Skeletal muscle tissue (tissue), 4 donors: ENCODE measurements around the gene TCF7L2. TPM values are rescaled to one million over a fixed set of nuclear protein-coding genes. Genes with fewer than 3 reads are reported as not detected.

Experiments
- H3K27ac ChIP-seq: one replicate; pipeline ENCODE4 v1.7.0; 2013; ENCODE audit warnings: mild to moderate bottlenecking, low read depth, low read length, inconsistent platforms
- H3K27me3 ChIP-seq, 3 donors: one replicate each; pipeline ENCODE4 v1.7.0; 2013; ENCODE audit warnings: low read length in 3 of 3; ENCODE audit not compliant: control insufficient read depth in 3 of 3, insufficient read depth in 3 of 3
- H3K36me3 ChIP-seq, 3 donors: one replicate each; pipeline ENCODE4 v1.7.0; 2013; ENCODE audit warnings: low read length in 3 of 3; ENCODE audit not compliant: control insufficient read depth in 3 of 3, insufficient read depth in 3 of 3
- H3K4me1 ChIP-seq, 3 donors: one replicate each; pipeline ENCODE4 v1.7.0; 2013; ENCODE audit warnings: low read length in 3 of 3, mild to moderate bottlenecking in 3 of 3; ENCODE audit not compliant: control insufficient read depth in 3 of 3, insufficient read depth in 3 of 3
- H3K4me3 ChIP-seq, 3 donors: one replicate each; pipeline ENCODE4 v1.7.0; 2013; ENCODE audit warnings: low read length in 3 of 3
- H3K9ac ChIP-seq, 3 donors: one replicate each; pipeline ENCODE4 v1.7.0; 2013; ENCODE audit warnings: low read length in 3 of 3, mild to moderate bottlenecking in 3 of 3, moderate library complexity in 2 of 3, low read depth in 1 of 3
- H3K9me3 ChIP-seq, 3 donors: one replicate each; pipeline ENCODE4 v1.7.0; 2013; ENCODE audit warnings: low read length in 3 of 3; ENCODE audit not compliant: control insufficient read depth in 3 of 3
- total RNA-seq: library from RNA; depleted of rRNA; stranded (reverse); fragments of >200 nt; gene quantifications from one replicate; pipeline ENCODE4 v1.2.3, GENCODE V29; 2014
- donor health status: Osteomylitis.

Gene TCF7L2
- total RNA-seq, 1 donor from 2014 or later: 33.9 TPM

- Histone ChIP-seq H3K9ac (no peak overlapping the region), H3K36me3 (no peaks in the 10 kb centered on the region), H3K4me3 (no peak overlapping the region), H3K4me1 (no peaks in the 10 kb centered on the region), H3K9me3 (no peaks in the 10 kb centered on the region), H3K27me3 (no peaks in the 10 kb centered on the region), H3K27ac (no peak overlapping the region)
Measured at GRCh38 chr10:113175176-113175575, 225.1 kb downstream of the TCF7L2 start.

- no peak overlapping the region for H3K27ac ChIP-seq
Measured at GRCh38 chr10:113175756-113176651, 226.0 kb downstream of the TCF7L2 start.

GRCh38 chr10:113176652-113177155, 226.7 kb downstream of the TCF7L2 start:
- no peak overlapping the region for H3K9ac ChIP-seq
- H3K4me3 ChIP-seq: no peak overlapping the region
- H3K36me3 ChIP-seq: no peaks in the 10 kb centered on the region
- H3K4me1 ChIP-seq: no peaks in the 10 kb centered on the region
- no peaks in the 10 kb centered on the region for H3K9me3 ChIP-seq
- no peaks in the 10 kb centered on the region for H3K27me3 ChIP-seq
- H3K27ac ChIP-seq: no peak overlapping the region

More at GRCh38 chr10:113175756-113176651, 226.0 kb downstream of the TCF7L2 start:
- Histone ChIP-seq H3K27me3 (no peaks in the 10 kb centered on the region), H3K4me1 (no peaks in the 10 kb centered on the region), H3K9me3 (no peaks in the 10 kb centered on the region), H3K9ac (no peak overlapping the region), H3K4me3 (no peak overlapping the region), H3K36me3 (no peaks in the 10 kb centered on the region)

GRCh38 chr10:113177156-113177935, 227.3 kb downstream of the TCF7L2 start:
- Histone ChIP-seq H3K4me1 (no peaks in the 10 kb centered on the region), H3K4me3 (no peak overlapping the region), H3K36me3 (no peaks in the 10 kb centered on the region), H3K27me3 (no peaks in the 10 kb centered on the region), H3K9ac (peak overlapping the region in 1 of 3 donors; percentile 14), H3K27ac (no peak overlapping the region), H3K9me3 (no peaks in the 10 kb centered on the region)

GRCh38 chr10:113177936-113178335, 227.9 kb downstream of the TCF7L2 start:
- Histone ChIP-seq H3K27me3 (no peaks in the 10 kb centered on the region), H3K4me3 (no peak overlapping the region), H3K4me1 (no peaks in the 10 kb centered on the region), H3K27ac (no peak overlapping the region), H3K36me3 (no peaks in the 10 kb centered on the region), H3K9me3 (no peaks in the 10 kb centered on the region), H3K9ac (peak overlapping the region in 1 of 3 donors; percentile 14)

DNA sequence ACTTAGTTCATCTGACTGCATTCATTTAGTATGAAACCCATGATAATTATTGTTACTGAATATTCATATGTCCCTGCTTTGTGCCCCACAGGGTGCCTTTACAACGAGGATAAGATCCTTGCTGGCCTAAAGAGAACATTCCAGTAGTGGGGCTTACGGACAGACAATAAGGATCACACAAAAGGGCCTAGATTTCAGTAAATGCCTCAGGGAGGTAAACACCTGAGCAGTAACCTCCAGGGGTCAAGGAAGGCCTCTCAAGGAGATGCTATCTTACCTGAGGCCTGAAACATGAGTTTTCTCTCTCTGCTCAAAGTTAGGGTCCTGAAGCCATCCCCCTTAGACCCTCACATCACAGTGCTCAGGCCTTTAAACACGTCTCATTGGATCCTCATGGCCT, 228.7 kb downstream of the TCF7L2 start:
- Histone ChIP-seq H3K36me3 (no peaks in the 10 kb centered on the region), H3K9ac (no peak overlapping the region), H3K4me1 (no peaks in the 10 kb centered on the region), H3K27me3 (no peaks in the 10 kb centered on the region), H3K27ac (no peak overlapping the region), H3K9me3 (no peaks in the 10 kb centered on the region), H3K4me3 (no peak overlapping the region)

- no peak overlapping the region for H3K27ac ChIP-seq
- H3K9me3 ChIP-seq: no peaks in the 10 kb centered on the region
- H3K27me3 ChIP-seq: no peaks in the 10 kb centered on the region
- H3K4me1 ChIP-seq: no peaks in the 10 kb centered on the region
- no peak overlapping the region for H3K9ac ChIP-seq
- no peaks in the 10 kb centered on the region for H3K36me3 ChIP-seq
- H3K4me3 ChIP-seq: no peak overlapping the region
Measured at GRCh38 chr10:113179265-113179664, 229.2 kb downstream of the TCF7L2 start.

- Histone ChIP-seq H3K4me1 (no peaks in the 10 kb centered on the region), H3K9me3 (no peaks in the 10 kb centered on the region), H3K27ac (no peak overlapping the region), H3K36me3 (no peaks in the 10 kb centered on the region), H3K9ac (no peak overlapping the region), H3K27me3 (no peaks in the 10 kb centered on the region), H3K4me3 (no peak overlapping the region)
Measured at GRCh38 chr10:113179966-113180365, 229.9 kb downstream of the TCF7L2 start.

GRCh38 chr10:113180401-113181154, 230.5 kb downstream of the TCF7L2 start:
- H3K36me3 ChIP-seq: no peaks in the 10 kb centered on the region
- H3K27ac ChIP-seq: no peak overlapping the region
- H3K9me3 ChIP-seq: no peaks in the 10 kb centered on the region
- H3K9ac ChIP-seq: no peak overlapping the region
- H3K4me3 ChIP-seq: no peak overlapping the region
- no peaks in the 10 kb centered on the region for H3K4me1 ChIP-seq
- H3K27me3 ChIP-seq: no peaks in the 10 kb centered on the region
